ENCODE data around the gene ESR2. TPM values are rescaled to one million over a fixed set of nuclear protein-coding genes. Genes with fewer than 3 reads are reported as not detected.
"Not testable (repeated sequence)": the region's sequence is repeated elsewhere in the genome, so short reads cannot be mapped to it uniquely, and the experiment has no call there.

ESR2 gene
- total and polyA plus RNA-seq, 2 of the 8 experiments (the other 6 are each of a cell fraction or from before 2014, with no cell fraction given) = 0.19 to 0.23 TPM

GRCh38 chr14:64182908-64183307, 111.3 kb downstream of the ESR2 start:
- H3K4me3 ChIP-seq (ENCODE audit: extremely low read depth in 1 of 4, insufficient read depth in 2 of 4, low read depth in 3 of 4, low read length in 4 of 4); H2BK15ac ChIP-seq (ENCODE audit: low read length); H3K79me2 ChIP-seq (ENCODE audit: control insufficient read depth in 1 of 2, insufficient read depth in 2 of 2, low read length in 2 of 2); H3K14ac ChIP-seq (ENCODE audit: insufficient read length); POLR2A ChIA-PET (ENCODE audit: partially characterized antibody); FAIRE-seq; CTCF ChIA-PET (ENCODE audit: partially characterized antibody); H3K56ac ChIP-seq (replicated peaks; ENCODE audit: insufficient read length, low read depth, low read length); H3K9ac ChIP-seq (replicated peaks in 1 of 4; ENCODE audit: extremely low read depth in 1 of 4, low read depth in 3 of 4, low read length in 3 of 4); H2BK5ac ChIP-seq (ENCODE audit: low read depth, low read length); H2BK120ac ChIP-seq (replicated peaks; ENCODE audit: low read depth, low read length); H2AFZ ChIP-seq (ENCODE audit: low read length); H2BK20ac ChIP-seq (ENCODE audit: low read length); H4K91ac ChIP-seq (replicated peaks; ENCODE audit: insufficient read length, low read length); H3K23ac ChIP-seq (ENCODE audit: insufficient read length); DNase-seq (ENCODE audit: low read depth in 1 of 2, low spot score in 2 of 2); H3K27ac ChIP-seq (ENCODE audit: low read depth, low read length); H3K4me2 ChIP-seq (ENCODE audit: insufficient read depth in 1 of 2, low read depth in 2 of 2, low read length in 2 of 2); H3K4ac ChIP-seq (replicated peaks; ENCODE audit: insufficient read length, low read depth, low read length); H3K79me1 ChIP-seq (ENCODE audit: low read depth, low read length); H3K18ac ChIP-seq (ENCODE audit: extremely low read depth, low read length); H2AK5ac ChIP-seq (ENCODE audit: low read depth, low read length); H4K5ac ChIP-seq (ENCODE audit: insufficient read length, low read depth, low read length); H3K23me2 ChIP-seq (ENCODE audit: low read depth, low read length); H3K27me3 ChIP-seq (replicated peaks in 1 of 4; ENCODE audit: control insufficient read depth in 3 of 4, extremely low read depth in 1 of 4, insufficient read depth in 3 of 4, low read length in 3 of 4); H4K8ac ChIP-seq (ENCODE audit: extremely low read depth, insufficient read depth, low read length); H4K20me1 ChIP-seq (replicated peaks in 1 of 2; ENCODE audit: control insufficient read depth in 1 of 2, insufficient read depth in 2 of 2, low read length in 2 of 2); H2BK12ac ChIP-seq (ENCODE audit: low read depth, low read length): not testable (repeated sequence)
- H3K4me1 ChIP-seq (replicated peaks in 1 of 4; ENCODE audit: control insufficient read depth in 3 of 4, insufficient read depth in 4 of 4, low read length in 3 of 4) = peaks cover 0 to 13% (median 7%) of the 10 kb centered on the region in 4 experiments; a peak in 3 of 7 replicates
- H3K9me3 ChIP-seq (ENCODE audit: insufficient read depth in 2 of 2, low read depth in 1 of 2, low read length in 1 of 2) = peaks cover 12 to 20% of the 10 kb centered on the region in 2 experiments; a peak in 3 of 4 replicates
- peaks cover 0 to 15% (median 7%) of the 10 kb centered on the region in 4 experiments; a peak in 3 of 8 replicates for H3K36me3 ChIP-seq (ENCODE audit: control insufficient read depth in 2 of 4, insufficient read depth in 4 of 4, low read length in 3 of 4)
- 100% methylated on average over 1 of the region's 40 CpGs; no CpG with 5 or more reads in 1 of the 2 experiments for WGBS, 2 experiments (ENCODE audit: extremely low coverage in 1 of 2, insufficient coverage in 1 of 2, insufficient read length in 1 of 2, insufficient replicate concordance in 2 of 2, low coverage in 1 of 2, low lambda C conversion rate in 2 of 2, missing lambda C conversion rate in 1 of 2)
